Type B pancreatic cell (in vitro differentiated cells): ENCODE data around the gene FAM162A. TPM values are rescaled to one million over a fixed set of nuclear protein-coding genes. Genes with fewer than 3 reads are reported as not detected.
A peak's percentile ranks its signal among the peaks of the same experiment; 100 is the strongest.
"Not testable (repeated sequence)": the region's sequence is repeated elsewhere in the genome, so short reads cannot be mapped to it uniquely, and the experiment has no call there.

Experiments
- DNase-seq: peaks from one replicate; pipeline ENCODE4 v3.0.0; 2021; ENCODE audit warnings: mixed read lengths; ENCODE audit not compliant: unreplicated experiment; ENCODE audit errors: extremely low spot score
- H3K27ac Mint-ChIP-seq: 2 replicates; pipeline ENCODE4 v1.8.0; 2021; ENCODE audit warnings: mild to moderate bottlenecking, mixed read lengths
- H3K27me3 Mint-ChIP-seq: 2 replicates; pipeline ENCODE4 v1.8.0; 2021; ENCODE audit warnings: mixed read lengths
- H3K36me3 Mint-ChIP-seq: 2 replicates; pipeline ENCODE4 v1.8.0; 2021; ENCODE audit warnings: mixed read lengths
- H3K4me1 Mint-ChIP-seq: one replicate; pipeline ENCODE4 v1.8.0; 2021; ENCODE audit warnings: mixed read lengths; ENCODE audit not compliant: unreplicated experiment
- H3K4me3 Mint-ChIP-seq: 2 replicates; pipeline ENCODE4 v1.8.0; 2021; ENCODE audit warnings: mild to moderate bottlenecking, mixed read lengths
- H3K9me3 Mint-ChIP-seq: 2 replicates; pipeline ENCODE4 v1.8.0; 2021; ENCODE audit warnings: mixed read lengths
- CTCF ChIP-seq: fragments of 200-600 bp; sonication (generic); conservative IDR thresholded peaks from 2 replicates; pipeline ENCODE4 v1.5.0; 2021; ENCODE audit warnings: antibody characterized with exemption, mild to moderate bottlenecking
- total RNA-seq: library from RNA; stranded (reverse); gene quantifications from 2 replicates; pipeline ENCODE4 v1.2.1, GENCODE V29; 2021; ENCODE audit warnings: low replicate concordance

The FAM162A gene
- total RNA-seq, 1 donor from 2014 or later: 68.8 TPM

- no peak for TF ChIP-seq CTCF
- Mint-ChIP-seq H3K27me3 (no peaks in the 10 kb centered on the region), H3K9me3 (no peaks in the 10 kb centered on the region), H3K27ac (peak overlapping the region; percentile 77), H3K36me3 (peaks cover 4% of the 10 kb centered on the region), H3K4me1 (no peaks in the 10 kb centered on the region), H3K4me3 (peak overlapping the region; percentile 0)
- no peak for DNase-seq
Measured at GRCh38 chr3:122357828-122358702, 25.9 kb upstream of the FAM162A start.

GRCh38 chr3:122358703-122359032 is 25.3 kb upstream of the FAM162A start:
- Mint-ChIP-seq H3K9me3 (no peaks in the 10 kb centered on the region), H3K36me3 (peaks cover 4% of the 10 kb centered on the region), H3K27ac (peak overlapping the region; percentile 77), H3K4me3 (no peak overlapping the region), H3K4me1 (no peaks in the 10 kb centered on the region), H3K27me3 (no peaks in the 10 kb centered on the region)
- no peak for DNase-seq
- TF ChIP-seq CTCF: no peak

GRCh38 chr3:122362026-122362425 is 22.0 kb upstream of the FAM162A start:
- H3K4me3 Mint-ChIP-seq: no peak overlapping the region
- H3K27me3 Mint-ChIP-seq: no peaks in the 10 kb centered on the region
- no peak overlapping the region for H3K27ac Mint-ChIP-seq
- no peaks in the 10 kb centered on the region for H3K4me1 Mint-ChIP-seq
- H3K9me3 Mint-ChIP-seq: no peaks in the 10 kb centered on the region
- H3K36me3 Mint-ChIP-seq: peaks cover 13% of the 10 kb centered on the region
- no peak for DNase-seq
- no peak for TF ChIP-seq CTCF

GRCh38 chr3:122364490-122364889 is 19.5 kb upstream of the FAM162A start:
- Mint-ChIP-seq H3K36me3 (peaks cover 23% of the 10 kb centered on the region), H3K27ac (peak overlapping the region; percentile 83), H3K4me3 (peak overlapping the region; percentile 12), H3K4me1 (no peaks in the 10 kb centered on the region), H3K27me3 (no peaks in the 10 kb centered on the region), H3K9me3 (no peaks in the 10 kb centered on the region)
- TF ChIP-seq CTCF: no peak
- DNase-seq: no peak

GRCh38 chr3:122365073-122365472 is 18.9 kb upstream of the FAM162A start:
- H3K27me3 Mint-ChIP-seq: no peaks in the 10 kb centered on the region
- TF ChIP-seq CTCF: no peak
- H3K4me3 Mint-ChIP-seq: no peak overlapping the region
- no peaks in the 10 kb centered on the region for H3K4me1 Mint-ChIP-seq
- peaks cover 23% of the 10 kb centered on the region for H3K36me3 Mint-ChIP-seq
- DNase-seq: no peak
- H3K27ac Mint-ChIP-seq: peak overlapping the region; percentile 83
- H3K9me3 Mint-ChIP-seq: no peaks in the 10 kb centered on the region

- DNase-seq, H3K4me1 Mint-ChIP-seq, H3K9me3 Mint-ChIP-seq, H3K27me3 Mint-ChIP-seq: not testable (repeated sequence)
- peak overlapping the region; percentile 23 for H3K4me3 Mint-ChIP-seq
- peaks cover 23% of the 10 kb centered on the region for H3K36me3 Mint-ChIP-seq
- peak overlapping the region; percentile 83 for H3K27ac Mint-ChIP-seq
Measured at GRCh38 chr3:122365582-122366378, 18.2 kb upstream of the FAM162A start.
